GM12878 (cell line): ENCODE data around the gene CLEC2B. TPM values are rescaled to one million over a fixed set of nuclear protein-coding genes. Genes with fewer than 3 reads are reported as not detected.

Experiments
- ATAC-seq: fragments of 200-7000 bp; cut with Tn5 transposase; 3 replicates; pipeline ENCODE4 v1.9.1; 2020; ENCODE audit warnings: mild to moderate bottlenecking, moderate library complexity
- BruUV-seq: library from RNA; stranded (reverse); fragments of 400-500 nt; replicated peaks from 2 replicates; lab custom pipeline; 2021; lab: Mats Ljungman, UMichigan
- CTCF ChIA-PET: fragments of 300-600 bp; sonication (Branson Sonifier 250); formaldehyde crosslinking; extraction: SDS; loops from one replicate; lab custom pipeline; 2021; ENCODE audit warnings: inconsistent platforms; lab: Yijun Ruan, JAX
- POLR2A ChIA-PET: fragments of 350-600 bp; formaldehyde crosslinking; extraction: SDS; loops from one replicate; lab custom pipeline; 2021; ENCODE audit warnings: inconsistent platforms; lab: Charles Lee
- RAD21 ChIA-PET: fragments of 300-600 bp; sonication (Branson Sonifier 250); formaldehyde crosslinking; loops from one replicate; lab custom pipeline; 2023; ENCODE audit warnings: antibody characterized with exemption; ENCODE audit not compliant: unreplicated experiment; lab: Charles Lee
- SMC1A ChIA-PET: fragments of 300-600 bp; sonication (Branson Sonifier 250); formaldehyde crosslinking; loops from one replicate; lab custom pipeline; 2023; ENCODE audit not compliant: unreplicated experiment, uncharacterized antibody; lab: Charles Lee
- DNase-seq: peaks from one replicate; pipeline ENCODE4 v3.0.0-alpha.2; 2011; ENCODE audit warnings: low read depth, low spot score
- FAIRE-seq: peaks from 3 replicates; lab custom pipeline; 2011; peaks lifted over from hg19 to GRCh38; lab: Jason Lieb, UNC
- H2AFZ ChIP-seq: 2 replicates; pipeline ENCODE4 v1.6.0; 2011; ENCODE audit warnings: low read depth, low read length, control low read depth; ENCODE audit not compliant: control insufficient read depth
- H3K27ac ChIP-seq: 2 replicates; pipeline ENCODE4 v1.5.1; 2011; ENCODE audit warnings: control low read depth; ENCODE audit not compliant: control insufficient read depth, insufficient read depth
- H3K27me3 ChIP-seq, 2 experiments: replicated peaks in 1 of 2; 2 replicates each; pipeline versions ENCODE4 v1.6.0 to v1.6.1; 2011; ENCODE audit warnings: low read length in 1 of 2; ENCODE audit not compliant: control insufficient read depth in 2 of 2, insufficient read depth in 2 of 2
- H3K36me3 ChIP-seq, 2 experiments: 2 replicates each; pipeline ENCODE4 v1.5.1; 2011; ENCODE audit warnings: low read length in 1 of 2; ENCODE audit not compliant: control insufficient read depth in 2 of 2, insufficient read depth in 2 of 2
- H3K4me1 ChIP-seq: 2 replicates; pipeline ENCODE4 v1.6.1; 2011; ENCODE audit warnings: mild to moderate bottlenecking, low read length, moderate library complexity, mixed read lengths; ENCODE audit not compliant: control insufficient read depth, insufficient read depth
- H3K4me2 ChIP-seq: 2 replicates; pipeline ENCODE4 v1.6.0; 2011; ENCODE audit warnings: control low read depth; ENCODE audit not compliant: control insufficient read depth, insufficient read depth
- H3K4me3 ChIP-seq: fragments of 200-600 bp; sonication (generic); 2 replicates; pipeline ENCODE4 v1.5.1; 2016
- H3K79me2 ChIP-seq: 2 replicates; pipeline ENCODE4 v1.6.0; 2011; ENCODE audit warnings: low read length; ENCODE audit not compliant: control insufficient read depth, insufficient read depth
- H3K9ac ChIP-seq: 2 replicates; pipeline ENCODE4 v1.8.0; 2011; ENCODE audit warnings: low read length, control low read depth, mixed read lengths; ENCODE audit not compliant: control insufficient read depth, insufficient read depth
- H3K9me3 ChIP-seq: replicated peaks from 3 replicates; pipeline ENCODE4 v1.5.1; 2011; ENCODE audit warnings: mild to moderate bottlenecking, low read length; ENCODE audit not compliant: control insufficient read depth, insufficient read depth
- H4K20me1 ChIP-seq: 2 replicates; pipeline ENCODE4 v1.6.0; 2011; ENCODE audit not compliant: control insufficient read depth, insufficient read depth
- BCLAF1 ChIP-seq: fragments of 450-650 bp; IDR thresholded peaks from 2 replicates; pipeline ENCODE4 v1.6.1; 2017; ENCODE audit warnings: antibody characterized with exemption, mild to moderate bottlenecking, moderate library complexity
- CBX5 ChIP-seq: sonication (generic); IDR thresholded peaks from 2 replicates; pipeline ENCODE4 v1.6.1; 2016; ENCODE audit warnings: low read depth, moderate library complexity, mild to moderate bottlenecking, inconsistent platforms
- E2F4 ChIP-seq: IDR thresholded peaks from 2 replicates; pipeline ENCODE4 v1.6.1; 2012; ENCODE audit warnings: low read depth, low read length, improper control_type of control experiment
- GATAD2B ChIP-seq: fragments of 450-650 bp; conservative IDR thresholded peaks from 2 replicates; pipeline ENCODE4 v1.6.1; 2017; ENCODE audit warnings: low read depth, mild to moderate bottlenecking, moderate library complexity
- POLR2A ChIP-seq: IDR thresholded peaks from 2 replicates; pipeline ENCODE4 v1.6.1; 2011; ENCODE audit warnings: low read depth, mild to moderate bottlenecking, low read length
- PRDM15 ChIP-seq: fragments of 450-650 bp; formaldehyde crosslinking; IDR thresholded peaks from 2 replicates; pipeline ENCODE4 v1.4.0; 2020; ENCODE audit warnings: mild to moderate bottlenecking, moderate library complexity
- SMARCA5 ChIP-seq: fragments of 450-650 bp; IDR thresholded peaks from 2 replicates; pipeline ENCODE4 v1.6.1; 2017; ENCODE audit warnings: mild to moderate bottlenecking
- YY1 ChIP-seq: IDR thresholded peaks from 2 replicates; pipeline ENCODE4 v1.6.1; 2011; ENCODE audit warnings: low read depth, mild to moderate bottlenecking, low read length
- ZBTB40 ChIP-seq: fragments of 450-650 bp; IDR thresholded peaks from 2 replicates; pipeline ENCODE4 v1.6.1; 2016; ENCODE audit warnings: mild to moderate bottlenecking, moderate library complexity, borderline replicate concordance
- WGBS: methylation state at CpG from one replicate; pipeline ENCODE4 v1.1.6; 2016; ENCODE audit warnings: low lambda C conversion rate; ENCODE audit not compliant: insufficient replicate concordance, insufficient coverage; ENCODE audit errors: missing lambda C conversion rate; 5-methylcytosine and 5-hydroxymethylcytosine counted together
- in situ Hi-C: fragments of 300-500 bp; cut with MboI; formaldehyde crosslinking; loops from 9 replicates; pipeline ENCODE4 v1.14.3; 2018; ENCODE audit warnings: mixed read lengths
- intact Hi-C: fragments of 100-400 bp; cut with micrococcal nuclease; formaldehyde crosslinking; loops from one replicate; pipeline ENCODE4 v1.14.2; 2022; ENCODE audit not compliant: unreplicated experiment
- polyA plus RNA-seq, 11 experiments: library from polyadenylated mRNA; depleted of rRNA in 4 of 11; unstranded in 6 of 11; stranded (reverse) in 5 of 11; fragments of >200 nt; fragmentation: Nextera tagmentation in 4 of 11; fragmentation: Illumina TruSeq in 1 of 11; extraction: Ambion mirVana in 4 of 11; extraction: Trizol in 1 of 11; gene quantifications; 1 replicate in 1 of 11; 2 replicates in 10 of 11; pipeline versions ENCODE4 v1.2.1 to v1.2.3, GENCODE V29; 2011 to 2016; ENCODE audit warnings: inconsistent platforms in 2 of 11, missing spikeins in 2 of 11, low read depth in 1 of 11
- total RNA-seq, 4 experiments: library from RNA; depleted of rRNA in 3 of 4; stranded (reverse); fragments of >200 nt in 3 of 4; fragmentation: Illumina TruSeq in 1 of 4; extraction: Trizol in 1 of 4; gene quantifications; 2 replicates each; pipeline versions ENCODE4 v1.2.1 to v1.2.3, GENCODE V29; 2013 to 2021

The CLEC2B gene
- total and polyA plus RNA-seq, 10 of the 15 experiments (the other 5 are each of a cell fraction or from before 2014, with no cell fraction given): 7.1 to 21.6 (median 12.0) TPM

- H3K9me3 ChIP-seq: no peaks in the 10 kb centered on the region; the same call in 2 of the 3 replicates
- no peaks in the 10 kb centered on the region for H4K20me1 ChIP-seq
- RAD21 ChIA-PET: interaction anchor here (1.0 to 1.6 kb wide), 4 partner anchors 69 to 116 kb away, joined by 3 to 4 read pairs (median 3); partner anchors contain the start of gene CD69
- H3K4me2 ChIP-seq: peak overlapping the region; percentile 67
- in situ Hi-C loops: no loop called here
- no peak overlapping the region for H3K9ac ChIP-seq
- ATAC-seq (peak; percentile 39), FAIRE-seq (peak; percentile 73), DNase-seq (no peak)
- peaks cover 12% of the 10 kb centered on the region for H3K79me2 ChIP-seq
- no peaks in the 10 kb centered on the region for H3K36me3 ChIP-seq
- BruUV-seq: no TSS peak
- SMC1A ChIA-PET: interaction anchor here (1.0 to 2.5 kb wide), 10 partner anchors 44 to 124 kb away, joined by 3 to 13 read pairs (median 4); partner anchors contain the start of gene CD69
- WGBS: 4% methylated on average over 4 of the region's 4 CpGs
- H3K4me3 ChIP-seq: peak overlapping the region; percentile 51
- intact Hi-C loops: loop anchor here (5.0 kb wide), 1 partner anchor 115 kb away; no protein-coding TSS in a partner anchor
- POLR2A ChIA-PET: no interaction called here
- peak overlapping the region; percentile 5; the same call in 1 of the 2 replicates for H2AFZ ChIP-seq
- H3K4me1 ChIP-seq: no peaks in the 10 kb centered on the region
- peak overlapping the region; percentile 51; the same call in 1 of the 2 replicates for H3K27ac ChIP-seq
- H3K27me3 ChIP-seq: no peaks in the 10 kb centered on the region
- CTCF ChIA-PET: interaction anchor here (1.2 to 3.1 kb wide), 3 partner anchors 52 to 116 kb away, joined by 3 to 7 read pairs (median 3); no protein-coding TSS in a partner anchor
- TF ChIP-seq ZBTB40: no peak
- no peak for TF ChIP-seq BCLAF1
- no peak for TF ChIP-seq PRDM15 (CRISPR knock-in tag)
- no peak for TF ChIP-seq POLR2A
- TF ChIP-seq CBX5: no peak
- TF ChIP-seq YY1: no peak
- no peak for TF ChIP-seq E2F4
- no peak for TF ChIP-seq SMARCA5
- TF ChIP-seq GATAD2B: no peak
Measured at GRCh38 chr12:9866860-9867269, 2.3 kb downstream of the CLEC2B start.
